ENCODE data around the gene PATL1.
"Not testable (repeated sequence)": the region's sequence is repeated elsewhere in the genome, so short reads cannot be mapped to it uniquely, and the experiment has no call there.

Gene PATL1

DNA sequence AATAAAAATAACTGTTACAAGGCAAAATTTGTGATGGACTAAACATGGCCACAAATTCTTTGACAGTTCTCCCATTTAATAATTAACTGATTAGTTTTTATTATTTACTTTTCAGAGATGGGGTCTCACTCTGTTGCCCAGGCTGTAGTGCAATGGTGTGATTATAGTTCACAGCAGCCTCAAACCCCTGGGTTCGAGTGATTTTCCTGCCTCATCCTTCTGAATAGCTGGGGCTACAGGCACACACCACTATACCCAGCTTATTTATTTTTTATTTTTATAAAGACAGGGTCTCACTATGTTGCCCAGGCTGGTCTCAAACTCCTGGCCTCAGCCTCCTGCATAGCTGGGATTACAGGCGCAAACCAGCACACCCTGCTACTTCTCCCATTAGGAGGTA, 4.5 kb upstream of the PATL1 start:
- DNase-seq (ENCODE audit: low spot score), result no peak

DNA sequence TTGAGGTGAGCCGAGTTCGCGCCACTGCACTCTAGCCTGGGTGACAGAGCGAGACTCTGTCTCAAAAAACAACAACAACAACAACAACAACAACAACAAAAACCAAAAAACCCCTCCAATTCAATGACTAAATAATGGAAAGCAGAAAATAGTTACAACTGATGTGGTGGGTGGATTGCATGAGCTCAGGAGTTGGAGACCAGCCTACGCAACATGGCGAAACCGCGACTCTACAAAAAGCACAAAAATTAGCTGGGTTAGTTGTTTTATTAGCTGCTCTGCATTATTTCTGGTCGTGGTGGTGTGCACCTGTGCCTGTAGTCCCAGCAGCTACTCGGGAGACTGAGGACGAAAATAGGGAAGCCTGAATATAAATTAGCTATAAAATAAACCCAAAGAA, 2.6 kb upstream of the PATL1 start:
- no peak for DNase-seq (ENCODE audit: low spot score)

DNA sequence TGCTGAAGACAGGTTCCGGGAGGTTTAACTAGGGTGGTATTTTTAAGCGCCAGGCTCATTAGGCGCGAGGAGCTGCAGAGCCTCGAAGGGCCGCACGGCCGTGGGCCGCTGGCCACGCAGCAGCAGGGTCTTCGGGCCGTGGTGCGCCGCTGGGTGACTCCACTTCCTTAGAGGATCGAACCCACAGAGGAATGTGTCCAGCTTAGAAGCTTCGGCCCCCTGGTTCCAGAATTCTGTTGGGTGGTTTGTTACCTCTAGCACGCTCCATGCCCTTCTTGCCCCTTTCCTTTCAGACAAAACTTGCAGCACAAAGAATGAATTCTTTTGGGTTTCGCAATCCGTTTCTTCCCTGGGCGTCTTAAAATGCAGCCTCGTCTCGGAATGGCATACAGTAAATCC, 773 bp upstream of the PATL1 start:
- no peak for DNase-seq (ENCODE audit: low spot score)

- peak; percentile 92 for DNase-seq (ENCODE audit: low spot score)
Observed at GRCh38 chr11:59668188-59668949, 468 bp downstream of the PATL1 start.

DNA sequence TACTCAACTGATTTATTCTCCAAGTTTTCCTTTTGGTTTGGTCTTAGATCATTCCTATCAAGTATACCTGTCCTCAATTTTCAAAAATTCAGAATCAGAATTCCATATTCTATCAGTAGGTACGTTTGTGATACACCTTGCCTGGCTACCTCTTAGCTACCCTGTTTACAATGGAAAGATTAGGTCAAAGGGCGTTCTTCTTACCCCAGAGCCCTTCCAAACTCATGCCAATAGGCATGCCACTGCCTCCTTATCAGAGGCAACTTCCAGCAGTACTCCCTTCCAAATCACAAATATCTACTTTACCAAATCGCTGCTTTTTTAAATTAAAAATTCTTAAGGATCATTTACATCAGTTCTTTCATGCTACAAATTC, 1.0 kb downstream of the PATL1 start:
- DNase-seq (ENCODE audit: low spot score), result no peak

- DNase-seq (ENCODE audit: low spot score), result no peak
Observed at GRCh38 chr11:59666969-59667368, 1.9 kb downstream of the PATL1 start.

DNA sequence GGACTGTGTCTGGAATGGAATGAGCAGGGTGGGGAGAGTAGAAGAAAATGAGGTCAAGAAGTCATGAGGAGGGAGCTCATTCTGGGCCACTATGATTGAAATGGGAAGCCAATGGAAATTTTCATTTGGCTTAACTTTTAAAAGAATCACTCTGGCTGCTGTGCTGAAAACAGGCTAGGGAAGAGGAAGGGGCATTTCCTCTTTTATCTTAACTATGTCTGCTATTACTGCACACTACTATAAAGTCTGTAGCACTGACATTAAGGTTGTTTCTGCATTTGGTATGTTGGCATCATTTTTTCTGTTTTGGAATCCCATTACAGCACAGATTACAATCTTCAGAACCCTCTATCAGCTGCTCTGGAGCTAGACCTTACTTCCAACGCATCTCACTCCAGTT, 8.2 kb downstream of the PATL1 start:
- no peak for DNase-seq (ENCODE audit: low spot score)

DNA sequence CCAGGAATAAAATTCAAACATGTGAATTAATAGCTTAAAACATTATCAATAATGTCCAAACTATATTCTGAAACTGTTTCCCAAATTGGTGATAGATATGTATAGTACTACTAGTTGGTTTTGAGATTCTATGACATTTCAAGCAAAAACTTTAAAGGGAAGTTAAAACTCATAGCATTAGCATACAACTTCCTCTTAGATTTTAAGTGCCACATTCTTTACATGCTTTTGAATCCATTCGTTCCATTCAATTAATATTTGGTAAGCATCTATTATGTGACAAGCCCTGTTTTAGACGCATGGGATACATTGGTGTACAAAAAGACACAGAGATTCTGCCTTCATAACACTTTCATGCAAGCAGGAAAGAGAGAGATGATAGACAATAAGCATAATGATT, 8.9 kb downstream of the PATL1 start:
- no peak for DNase-seq (ENCODE audit: low spot score)

- no peak for DNase-seq (ENCODE audit: low spot score)
Observed at GRCh38 chr11:59658036-59658435, 10.8 kb downstream of the PATL1 start.

DNA sequence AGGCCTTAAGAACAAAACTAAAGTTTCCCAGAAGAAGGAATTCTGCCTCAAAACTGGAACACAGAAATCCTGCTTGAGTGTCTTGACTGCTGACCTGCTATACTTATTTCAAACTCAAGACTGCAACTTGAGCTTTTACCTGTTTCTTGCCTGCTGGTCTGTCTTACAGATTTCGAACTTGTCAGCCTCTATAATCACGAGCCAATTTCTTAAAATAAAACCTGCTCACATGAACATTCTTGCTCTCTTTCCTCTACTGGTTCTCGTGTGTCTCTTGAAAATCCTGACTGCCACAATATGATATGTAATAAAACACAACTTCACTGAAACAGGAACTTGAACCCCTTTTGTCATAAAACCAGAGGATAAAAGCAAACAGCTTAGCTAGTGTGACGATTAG, 13.9 kb downstream of the PATL1 start:
- no peak for DNase-seq (ENCODE audit: low spot score)

- DNase-seq (ENCODE audit: low spot score), result no peak
Observed at GRCh38 chr11:59647245-59647980, 21.4 kb downstream of the PATL1 start.

- no peak for DNase-seq (ENCODE audit: low spot score)
Observed at GRCh38 chr11:59644528-59644927, 24.3 kb downstream of the PATL1 start.

DNA sequence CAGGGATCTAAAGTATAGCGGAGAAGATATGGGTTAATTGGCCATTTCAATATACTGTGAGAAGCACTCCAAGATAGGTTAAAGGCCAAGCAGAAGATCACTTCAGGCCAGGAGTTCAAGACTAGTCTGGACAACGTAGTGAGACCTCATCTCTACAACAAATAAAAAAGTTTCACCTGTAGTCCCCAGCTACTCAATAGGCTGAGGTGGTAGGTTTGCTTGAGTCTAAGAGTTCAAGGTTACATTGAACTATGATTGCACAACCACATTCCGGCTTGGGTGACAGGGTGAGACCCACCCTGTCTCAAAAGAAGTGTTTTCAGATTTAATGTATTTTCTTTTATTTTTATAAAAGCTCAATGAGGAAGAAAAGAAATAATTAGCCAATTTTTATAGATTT, 25.4 kb downstream of the PATL1 start:
- no peak for DNase-seq (ENCODE audit: low spot score)

GRCh38 chr11:59641156-59641555, 27.7 kb downstream of the PATL1 start:
- DNase-seq (ENCODE audit: low spot score), result no peak

- no peak for DNase-seq (ENCODE audit: low spot score)
Observed at GRCh38 chr11:59630493-59630892, 38.3 kb downstream of the PATL1 start.

- DNase-seq (ENCODE audit: low spot score), result no peak
Observed at GRCh38 chr11:59629996-59630395, 38.8 kb downstream of the PATL1 start.

DNA sequence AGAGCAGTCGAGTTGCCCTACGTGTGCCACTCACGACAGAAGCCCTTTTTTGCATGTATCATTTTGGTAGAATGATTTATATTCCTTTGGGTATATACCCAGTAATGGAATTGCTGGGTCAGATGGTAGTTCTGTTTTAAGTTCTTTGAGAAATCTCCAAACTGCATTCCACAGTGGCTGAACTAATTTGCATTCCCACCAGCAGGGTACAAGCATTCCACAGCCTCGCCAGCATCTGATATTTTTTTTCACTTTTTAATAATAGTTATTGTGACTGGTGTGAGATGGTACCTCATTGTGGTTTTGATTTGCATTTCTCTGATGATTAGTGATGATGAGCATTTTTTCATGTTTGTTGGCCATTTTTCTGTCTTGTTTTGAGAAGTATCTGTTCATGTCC, 41.9 kb downstream of the PATL1 start:
- not testable (repeated sequence) for DNase-seq (ENCODE audit: low spot score)

DNA sequence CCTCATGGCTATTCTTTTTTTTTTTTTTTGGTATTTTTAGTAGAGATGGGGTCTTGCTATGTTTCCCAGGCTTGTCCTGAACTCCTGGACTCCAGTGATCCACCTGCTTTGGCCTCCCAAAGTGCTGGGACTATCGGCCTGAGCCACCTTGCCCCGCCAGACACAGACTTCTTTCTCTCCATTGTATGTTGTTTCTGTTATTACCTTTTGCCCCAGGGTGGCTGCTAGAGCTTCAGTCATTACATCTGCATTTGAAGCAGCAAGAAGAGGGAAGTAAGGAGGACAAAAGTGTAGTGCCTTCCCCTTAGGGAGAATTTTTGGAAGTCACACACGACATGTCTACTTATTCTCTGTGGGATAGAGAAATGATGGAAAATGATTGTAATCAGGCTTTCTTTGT, 43.1 kb downstream of the PATL1 start:
- DNase-seq (ENCODE audit: low spot score), result no peak

GRCh38 chr11:59617876-59618275, 51.0 kb downstream of the PATL1 start:
- no peak for DNase-seq (ENCODE audit: low spot score)

- no peak for DNase-seq (ENCODE audit: low spot score)
Observed at GRCh38 chr11:59616396-59616982, 52.3 kb downstream of the PATL1 start.

GRCh38 chr11:59615637-59616395, 53.0 kb downstream of the PATL1 start, which contains the start of gene OSBP:
OSBP (minus strand) TSS chr11:59615774; CDS start chr11:59615664, 110 bp downstream.
- peak; percentile 97 for DNase-seq (ENCODE audit: low spot score)

DNA sequence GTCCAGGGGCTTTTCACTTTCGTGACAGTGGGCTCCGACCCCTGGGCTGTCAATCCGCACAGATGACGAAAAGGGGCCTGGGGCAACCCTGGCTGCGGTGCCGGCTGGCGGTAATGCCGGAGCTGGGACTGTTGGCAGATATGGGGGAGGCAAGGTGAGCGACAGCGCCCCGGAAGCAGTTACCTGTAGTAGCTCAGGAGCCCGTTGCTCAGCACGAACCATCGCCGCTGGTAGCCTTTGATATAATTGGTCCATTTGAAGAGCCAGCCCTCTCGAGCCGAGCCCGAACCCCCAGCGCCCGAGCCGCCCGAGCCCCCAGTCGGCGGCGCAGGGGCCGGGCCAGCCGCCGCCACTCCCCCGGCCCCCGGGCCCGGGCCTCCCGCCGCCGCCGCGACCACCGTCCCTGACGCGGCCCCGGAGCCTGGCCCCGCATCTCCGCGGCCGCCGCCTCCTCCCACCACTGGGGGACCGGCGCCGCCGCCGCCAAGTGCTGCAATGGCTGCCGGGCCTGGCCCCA, 53.7 kb downstream of the PATL1 start:
- peak; percentile 59 for DNase-seq (ENCODE audit: low spot score)
